HepG2 (cell line): Measurements from ENCODE around the gene ST8SIA1. TPM values are rescaled to one million over a fixed set of nuclear protein-coding genes. Genes with fewer than 3 reads are reported as not detected.

Source experiments
- ATAC-seq: fragments of 200-7000 bp; cut with Tn5 transposase; 3 replicates; pipeline ENCODE4 v1.9.1; 2020; ENCODE audit warnings: mild to moderate bottlenecking, moderate library complexity
- BruUV-seq: library from RNA; stranded (reverse); fragments of 400-500 nt; replicated peaks from 2 replicates; lab custom pipeline; 2021; lab: Mats Ljungman, UMichigan
- CTCF ChIA-PET: fragments of 300-600 bp; formaldehyde crosslinking; extraction: SDS; loops from one replicate; lab custom pipeline; 2021; ENCODE audit warnings: low total read pairs, inconsistent platforms, low intra/inter-chr PET ratio; lab: Yijun Ruan, JAX
- POLR2A ChIA-PET: fragments of 350-600 bp; sonication (Branson Sonifier 250); formaldehyde crosslinking; loops from one replicate; lab custom pipeline; 2020; ENCODE audit warnings: antibody characterized with exemption, inconsistent platforms; lab: Yijun Ruan, JAX
- DNase-seq: peaks from one replicate; pipeline ENCODE4 v3.0.0-alpha.2; 2015; ENCODE audit warnings: low spot score
- FAIRE-seq: peaks from 3 replicates; lab custom pipeline; 2011; peaks lifted over from hg19 to GRCh38; lab: Jason Lieb, UNC
- H2AFZ ChIP-seq: one replicate; pipeline ENCODE4 v1.6.1; 2011; ENCODE audit warnings: low read length, inconsistent platforms
- H3K27ac ChIP-seq: fragments of 300-600 bp; 3 replicates; pipeline ENCODE4 v1.8.0; 2011; ENCODE audit warnings: mixed run types, mild to moderate bottlenecking, mixed read lengths, low read length, inconsistent platforms; ENCODE audit not compliant: insufficient read depth; ENCODE audit errors: extremely low read length
- H3K27me3 ChIP-seq, 2 experiments: fragments of 200-600 bp in 1 of 2; 2 replicates in 1 of 2; 3 replicates in 1 of 2; pipeline versions ENCODE4 v1.6.0 to v1.8.0; 2011; ENCODE audit warnings: low read length in 2 of 2, mild to moderate bottlenecking in 2 of 2, moderate library complexity in 2 of 2, inconsistent platforms in 1 of 2; ENCODE audit not compliant: insufficient read depth in 2 of 2, control insufficient read depth in 1 of 2
- H3K36me3 ChIP-seq, 2 experiments: fragments of 200-600 bp in 1 of 2; replicated peaks in 1 of 2; 2 replicates in 1 of 2; 3 replicates in 1 of 2; pipeline versions ENCODE4 v1.5.1 to v1.8.0; 2011; ENCODE audit warnings: low read length in 2 of 2, inconsistent platforms in 1 of 2; ENCODE audit not compliant: insufficient read depth in 2 of 2, control insufficient read depth in 1 of 2
- H3K4me1 ChIP-seq: 2 replicates; pipeline ENCODE4 v1.5.1; 2012; ENCODE audit warnings: low read length, inconsistent platforms; ENCODE audit not compliant: insufficient read depth
- H3K4me2 ChIP-seq: 2 replicates; pipeline ENCODE4 v1.6.0; 2011; ENCODE audit warnings: low read depth, low read length, inconsistent platforms
- H3K4me3 ChIP-seq, 3 experiments: fragments of 200-600 bp in 1 of 3; sonication (generic), shearing (Covaris generic) in 1 of 3; replicated peaks in 1 of 3; 2 replicates each; pipeline ENCODE4 v1.5.1; 2011 to 2016; ENCODE audit warnings: low read length in 3 of 3, inconsistent platforms in 2 of 3, low read depth in 2 of 3, mild to moderate bottlenecking in 2 of 3, control low read depth in 1 of 3, mixed read lengths in 1 of 3; ENCODE audit not compliant: insufficient read depth in 1 of 3
- H3K79me2 ChIP-seq: one replicate; pipeline ENCODE4 v1.6.1; 2011; ENCODE audit warnings: low read length, inconsistent platforms; ENCODE audit not compliant: insufficient read depth
- H3K9ac ChIP-seq: 2 replicates; pipeline ENCODE4 v1.6.0; 2011; ENCODE audit warnings: mild to moderate bottlenecking, low read depth, low read length, inconsistent platforms; ENCODE audit not compliant: insufficient read depth
- H3K9me3 ChIP-seq: 2 replicates; pipeline ENCODE4 v1.5.1; 2012; ENCODE audit warnings: mild to moderate bottlenecking, low read length
- H4K20me1 ChIP-seq: 2 replicates; pipeline ENCODE4 v1.6.0; 2011; ENCODE audit warnings: inconsistent platforms, mild to moderate bottlenecking, low read length, moderate library complexity; ENCODE audit not compliant: insufficient read depth
- ADNP ChIP-seq: sonication (generic); formaldehyde crosslinking; IDR thresholded peaks from 2 replicates; pipeline ENCODE4 v1.4.0; 2020; ENCODE audit warnings: missing genetic modification reagents
- GTF3A ChIP-seq: sonication (generic); formaldehyde crosslinking; conservative IDR thresholded peaks from 2 replicates; pipeline ENCODE4 v1.4.0; 2020; ENCODE audit warnings: mild to moderate bottlenecking, missing genetic modification reagents
- HHEX ChIP-seq: IDR thresholded peaks from 2 replicates; pipeline ENCODE4 v1.6.1; 2016; ENCODE audit warnings: control low read depth
- MAFG ChIP-seq: sonication (generic); formaldehyde crosslinking; IDR thresholded peaks from 2 replicates; pipeline ENCODE4 v1.5.1; 2020; ENCODE audit warnings: mild to moderate bottlenecking, missing genetic modification reagents
- SMAD9 ChIP-seq: sonication (generic); formaldehyde crosslinking; IDR thresholded peaks from 2 replicates; pipeline ENCODE4 v1.5.1; 2020; ENCODE audit warnings: mild to moderate bottlenecking, missing genetic modification reagents
- ZBTB7A ChIP-seq: sonication (generic); formaldehyde crosslinking; IDR thresholded peaks from 2 replicates; pipeline ENCODE4 v1.8.0; 2022; ENCODE audit warnings: mild to moderate bottlenecking, missing genetic modification reagents
- ZNF326 ChIP-seq: sonication (generic); formaldehyde crosslinking; IDR thresholded peaks from 2 replicates; pipeline ENCODE4 v1.4.0; 2020; ENCODE audit warnings: missing genetic modification reagents, borderline replicate concordance
- ZNF430 ChIP-seq: sonication (generic); formaldehyde crosslinking; IDR thresholded peaks from 2 replicates; pipeline ENCODE4 v1.9.0; 2021; ENCODE audit warnings: mild to moderate bottlenecking, missing genetic modification reagents
- ZNF768 ChIP-seq: sonication (generic); formaldehyde crosslinking; IDR thresholded peaks from 2 replicates; pipeline ENCODE4 v1.4.0; 2020; ENCODE audit warnings: missing genetic modification reagents
- WGBS: methylation state at CpG from one replicate; pipeline ENCODE4 v1.1.6; 2017; ENCODE audit warnings: low lambda C conversion rate; 5-methylcytosine and 5-hydroxymethylcytosine counted together
- in situ Hi-C: cut with HindIII; loops from 2 replicates; pipeline ENCODE4 v1.10.0; 2017; ENCODE audit warnings: low pct_unique_long_range_greater_than_20kb; ENCODE audit not compliant: extremely low pct_ligation_motif_present
- intact Hi-C: fragments of 100-400 bp; cut with micrococcal nuclease; formaldehyde crosslinking; loops from one replicate; pipeline ENCODE4 v1.10.0; 2022; ENCODE audit not compliant: unreplicated experiment
- polyA plus RNA-seq, 8 experiments: library from polyadenylated mRNA; depleted of rRNA in 3 of 8; stranded (reverse) in 7 of 8; unstranded in 1 of 8; fragments of >200 nt; fragmentation: Illumina TruSeq in 4 of 8; extraction: Trizol in 4 of 8; gene quantifications; 2 replicates each; pipeline versions ENCODE4 v1.2.1 to v1.2.3, GENCODE V29; 2011 to 2016; ENCODE audit warnings: low read depth in 4 of 8, missing spikeins in 1 of 8, mixed read lengths in 1 of 8; ENCODE audit not compliant: insufficient read depth in 1 of 8
- total RNA-seq, 5 experiments: library from RNA; depleted of rRNA; stranded (reverse); fragments of >200 nt; fragmentation: Illumina TruSeq; extraction: Trizol; gene quantifications; 2 replicates each; pipeline ENCODE4 v1.2.3, GENCODE V29; 2016; ENCODE audit warnings: low read depth in 1 of 5
- TF ChIP-seq, protein P1 (sequence below): fragments of 450-650 bp; IDR thresholded peaks from 2 replicates; pipeline ENCODE4 v1.6.1; 2017

Gene ST8SIA1
- total and polyA plus RNA-seq, 2 of the 13 experiments (the other 11 are each of a cell fraction or from before 2014, with no cell fraction given): not detected

DNA sequence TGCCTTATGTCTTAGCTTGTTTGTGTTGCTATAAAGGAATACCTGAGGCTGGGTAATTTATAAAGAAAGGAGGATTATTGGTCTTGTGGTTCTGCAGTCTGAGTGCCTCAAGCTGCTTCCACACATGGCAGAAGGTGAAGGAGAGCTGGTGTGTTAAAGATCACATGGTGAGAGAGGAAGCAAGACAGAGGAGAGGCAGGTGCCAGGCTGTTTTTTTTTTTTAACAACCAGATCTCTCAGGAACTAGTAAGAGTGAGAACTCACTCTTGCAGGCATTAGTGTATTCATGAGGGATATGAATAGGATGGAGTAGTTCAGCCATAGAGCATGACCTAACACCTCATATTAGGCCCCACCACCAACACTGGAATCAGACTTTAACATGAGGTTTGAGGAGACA lies 165.1 kb downstream of the ST8SIA1 start:
- ChIA-PET POLR2A (no interaction called here), CTCF (no interaction called here)
- Histone ChIP-seq H3K27ac (no peak overlapping the region), H3K79me2 (no peaks in the 10 kb centered on the region)
- TF ChIP-seq ZNF768 (CRISPR knock-in tag) (no peak), SMAD9 (CRISPR knock-in tag) (no peak), GTF3A (no peak), ZNF430 (CRISPR knock-in tag) (no peak), MAFG (CRISPR knock-in tag) (no peak)
- TF ChIP-seq, protein P1, sequence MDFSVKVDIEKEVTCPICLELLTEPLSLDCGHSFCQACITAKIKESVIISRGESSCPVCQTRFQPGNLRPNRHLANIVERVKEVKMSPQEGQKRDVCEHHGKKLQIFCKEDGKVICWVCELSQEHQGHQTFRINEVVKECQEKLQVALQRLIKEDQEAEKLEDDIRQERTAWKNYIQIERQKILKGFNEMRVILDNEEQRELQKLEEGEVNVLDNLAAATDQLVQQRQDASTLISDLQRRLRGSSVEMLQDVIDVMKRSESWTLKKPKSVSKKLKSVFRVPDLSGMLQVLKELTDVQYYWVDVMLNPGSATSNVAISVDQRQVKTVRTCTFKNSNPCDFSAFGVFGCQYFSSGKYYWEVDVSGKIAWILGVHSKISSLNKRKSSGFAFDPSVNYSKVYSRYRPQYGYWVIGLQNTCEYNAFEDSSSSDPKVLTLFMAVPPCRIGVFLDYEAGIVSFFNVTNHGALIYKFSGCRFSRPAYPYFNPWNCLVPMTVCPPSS: no peak
- TF ChIP-seq, all 625 proteins: peak for 0
- Histone ChIP-seq H3K27me3 (no peaks in the 10 kb centered on the region), H3K4me2 (no peak overlapping the region), H2AFZ (no peak overlapping the region), H3K4me1 (no peaks in the 10 kb centered on the region), H4K20me1 (no peaks in the 10 kb centered on the region), H3K9ac (no peak overlapping the region), H3K4me3 (no peak overlapping the region), H3K36me3 (no peaks in the 10 kb centered on the region), H3K9me3 (no peaks in the 10 kb centered on the region)
- ATAC-seq (no peak), DNase-seq (no peak), FAIRE-seq (no peak)
- intact Hi-C loops: no loop called here
- in situ Hi-C loops: no loop called here
- BruUV-seq: no TSS peak

DNA sequence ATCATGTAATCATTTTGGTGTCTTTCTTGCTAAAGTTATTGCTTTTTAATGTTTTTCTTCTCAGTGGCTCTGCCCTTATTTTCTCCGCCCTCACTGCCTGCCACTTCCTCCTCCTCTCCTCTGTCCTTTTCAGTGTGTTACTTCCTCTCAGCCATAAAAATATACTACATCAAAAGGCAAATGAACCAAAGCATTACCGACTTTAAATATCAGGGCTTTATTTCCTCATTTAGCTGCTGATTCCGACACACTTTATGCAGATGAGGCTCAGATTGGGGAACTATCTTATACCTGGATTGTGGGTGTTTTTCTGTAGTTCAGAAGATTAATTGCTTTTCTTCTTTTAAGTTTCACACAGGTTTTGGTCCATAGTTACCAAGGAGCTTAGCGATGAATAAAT lies 170.4 kb downstream of the ST8SIA1 start:
- Histone ChIP-seq H3K9ac (no peak overlapping the region), H3K4me2 (no peak overlapping the region), H3K4me3 (no peak overlapping the region), H2AFZ (no peak overlapping the region), H3K36me3 (no peaks in the 10 kb centered on the region), H3K27ac (no peak overlapping the region), H4K20me1 (no peaks in the 10 kb centered on the region), H3K9me3 (no peaks in the 10 kb centered on the region), H3K27me3 (no peaks in the 10 kb centered on the region), H3K79me2 (no peaks in the 10 kb centered on the region)
- DNase-seq (no peak), FAIRE-seq (no peak), ATAC-seq (no peak)
- CTCF ChIA-PET: no interaction called here
- POLR2A ChIA-PET: no interaction called here
- BruUV-seq: no TSS peak
- intact Hi-C loops: no loop called here
- TF ChIP-seq ADNP (CRISPR knock-in tag) (no peak), ZNF326 (no peak), HHEX (CRISPR knock-in tag) (no peak), ZBTB7A (CRISPR knock-in tag) (no peak)
- TF ChIP-seq, all 625 proteins: peak for 0
- 38% methylated on average over 4 of the region's 4 CpGs for WGBS
- no peaks in the 10 kb centered on the region for H3K4me1 ChIP-seq
- in situ Hi-C loops: no loop called here
